ENCODE measurements around the gene STK16. TPM values are rescaled to one million over a fixed set of nuclear protein-coding genes. Genes with fewer than 3 reads are reported as not detected.
A peak's percentile ranks its signal among the peaks of the same experiment; 100 is the strongest.
"Not testable (repeated sequence)": the region's sequence is repeated elsewhere in the genome, so short reads cannot be mapped to it uniquely, and the experiment has no call there.

Gene STK16
- polyA plus RNA-seq, 3 donors: 38.9 to 40.4 (median 39.9) TPM

GRCh38 chr2:219229305-219230058 is 15.8 kb upstream of the STK16 start, which contains the start of the genes ANKZF1 and ATG9A:
Gene ANKZF1 (plus strand): TSS chr2:219229806. CDS start chr2:219230258, 452 bp downstream.
Gene ATG9A (minus strand): TSS chr2:219229636. CDS start chr2:219228024, 1,612 bp downstream.
- peak; percentile 99 for DNase-seq

DNA sequence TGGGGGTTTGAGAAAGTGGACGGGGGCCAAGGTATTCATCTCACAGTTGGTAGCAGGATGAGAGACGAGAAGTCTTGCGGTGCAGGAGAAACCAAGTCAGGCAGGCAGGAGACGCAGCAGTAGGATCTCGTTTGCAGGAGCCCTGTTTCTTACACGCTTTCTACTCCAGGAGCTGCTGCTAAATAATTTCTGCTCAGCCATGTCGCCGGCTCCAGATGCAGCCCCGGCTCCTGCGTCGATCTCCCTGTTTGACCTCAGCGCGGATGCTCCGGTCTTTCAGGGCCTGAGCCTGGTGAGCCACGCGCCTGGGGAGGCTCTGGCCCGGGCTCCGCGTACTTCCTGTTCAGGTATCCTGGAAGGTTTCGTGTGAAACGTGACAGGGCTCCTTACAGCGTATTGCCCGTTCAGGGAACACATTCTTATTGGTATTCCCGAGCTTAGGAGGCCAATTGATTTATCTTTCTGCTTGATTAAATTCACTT is 15.2 kb upstream of the STK16 start:
- no peak for DNase-seq

DNA sequence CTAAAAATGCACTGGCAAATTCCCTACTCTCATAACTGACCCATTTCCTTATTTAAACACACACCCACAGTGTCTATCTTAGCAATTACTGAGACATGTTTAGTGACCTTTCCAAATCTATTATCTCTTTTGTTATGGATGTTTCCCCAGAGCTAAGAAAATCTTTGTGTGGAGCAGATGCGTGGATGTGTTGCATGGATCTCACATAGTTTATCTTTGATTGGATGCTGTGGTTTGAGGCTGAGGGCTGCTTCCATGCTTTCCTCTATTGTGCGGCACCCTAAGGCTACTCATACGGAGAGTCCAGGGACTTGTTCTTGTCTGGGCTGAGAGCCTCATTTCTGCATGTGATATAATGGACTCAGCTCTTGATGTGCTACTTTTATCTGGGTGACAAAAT is 10.9 kb upstream of the STK16 start:
- no peak for DNase-seq

DNA sequence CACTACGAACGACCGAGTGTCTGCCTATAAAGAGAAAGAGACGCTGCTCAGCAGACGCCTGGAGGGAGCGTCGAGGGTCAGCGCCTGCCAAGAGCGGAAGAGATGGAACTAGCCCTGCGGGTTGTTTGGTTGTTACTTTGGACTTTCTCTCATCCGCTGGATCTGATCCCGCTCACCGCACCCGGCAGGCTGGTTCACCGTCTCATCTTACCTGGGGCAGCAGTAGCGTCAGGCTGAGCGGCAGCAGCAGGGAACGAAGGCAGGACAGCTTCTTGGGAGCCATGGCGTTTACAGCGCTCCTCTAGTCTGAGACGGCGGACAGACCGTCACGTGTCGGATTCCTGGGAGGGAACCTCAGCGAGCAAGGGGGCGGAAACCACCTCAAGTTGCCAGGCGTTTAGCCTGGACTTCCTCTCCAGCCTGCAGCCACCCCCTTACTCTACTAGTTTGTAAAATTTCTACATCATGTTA is 2.0 kb upstream of the STK16 start:
- no peak for DNase-seq

DNA sequence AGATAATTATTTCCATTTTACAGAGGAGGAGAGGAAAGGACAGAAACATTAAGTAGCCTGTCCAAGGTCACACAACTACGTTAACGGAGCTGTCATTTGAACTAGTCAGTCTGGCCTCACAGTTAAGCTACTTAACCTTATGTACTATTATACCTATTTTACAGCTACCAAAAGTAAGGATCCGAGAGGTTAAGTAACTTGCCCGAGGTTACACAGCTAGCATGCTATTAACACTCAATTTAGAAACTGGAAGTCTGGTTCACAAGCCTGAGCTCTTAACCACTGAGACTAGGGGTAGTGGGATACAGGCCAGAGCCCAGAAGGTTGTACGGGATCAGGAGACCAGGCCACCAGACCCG is 511 bp upstream of the STK16 start:
- no peak for DNase-seq

DNA sequence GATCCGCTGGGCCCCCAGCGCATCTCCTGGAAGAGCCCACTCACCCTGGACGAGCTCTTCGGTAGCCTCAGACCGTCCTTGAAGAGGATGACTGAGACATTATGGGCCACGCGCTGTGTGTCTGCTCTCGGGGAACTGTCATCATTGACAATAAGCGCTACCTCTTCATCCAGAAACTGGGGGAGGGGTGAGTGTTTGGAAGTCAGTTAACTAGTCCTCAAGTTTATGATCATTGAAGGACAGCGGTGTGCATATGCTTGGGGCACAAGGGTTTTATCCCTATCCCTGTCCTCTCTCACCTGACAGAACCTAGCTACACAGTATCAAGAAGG is 586 bp downstream of the STK16 start:
- DNase-seq: no peak

GRCh38 chr2:219246559-219246958 is 1.3 kb downstream of the STK16 start:
- DNase-seq: no peak

- DNase-seq: no peak
These were observed 2.7 kb downstream of the STK16 start for GRCh38 chr2:219247678-219248642.

DNA sequence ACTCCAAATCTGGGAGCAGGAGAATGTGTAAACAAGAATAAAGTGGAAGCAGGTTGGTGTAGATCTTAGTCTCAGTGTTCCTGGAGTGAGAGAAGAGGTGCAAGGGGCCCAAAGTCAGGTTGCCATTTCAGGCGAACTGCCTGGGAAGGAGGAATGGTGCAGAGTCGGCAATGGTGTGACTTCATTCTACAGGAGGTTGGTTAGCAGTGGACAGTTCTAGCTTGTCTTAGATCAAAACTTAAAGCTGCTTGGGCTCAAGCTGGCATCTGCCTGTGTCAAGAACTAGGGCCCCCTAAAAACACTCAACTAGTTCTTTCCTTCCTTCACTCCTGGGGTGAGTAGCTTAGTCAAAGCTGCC is 3.5 kb downstream of the STK16 start:
- DNase-seq: no peak

- DNase-seq: peak; percentile 69
These were observed 4.1 kb downstream of the STK16 start for GRCh38 chr2:219249203-219249980.

- DNase-seq: no peak
These were observed 4.9 kb downstream of the STK16 start for GRCh38 chr2:219250049-219250781.

GRCh38 chr2:219251656-219252055 is 6.4 kb downstream of the STK16 start:
- no peak for DNase-seq

DNA sequence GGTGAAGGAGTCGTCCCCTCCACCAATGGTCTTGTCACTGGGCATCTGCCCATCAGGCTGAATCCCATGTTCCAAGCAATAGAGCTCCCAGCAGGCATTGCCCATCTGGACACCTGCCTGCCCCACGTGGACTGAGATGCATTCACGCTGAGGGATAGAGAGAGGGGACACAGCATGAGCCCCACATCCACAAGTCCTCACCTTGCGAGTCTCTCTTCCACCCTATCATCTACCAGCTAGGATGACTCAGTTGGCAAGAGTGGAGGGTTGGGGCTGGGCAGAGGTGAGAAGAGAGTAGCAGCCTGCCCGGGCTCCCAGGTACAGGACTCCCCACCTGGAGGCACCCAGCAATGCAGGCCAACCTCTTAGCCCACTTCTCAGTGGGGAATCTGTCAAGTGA is 6.8 kb downstream of the STK16 start:
- DNase-seq: no peak

DNA sequence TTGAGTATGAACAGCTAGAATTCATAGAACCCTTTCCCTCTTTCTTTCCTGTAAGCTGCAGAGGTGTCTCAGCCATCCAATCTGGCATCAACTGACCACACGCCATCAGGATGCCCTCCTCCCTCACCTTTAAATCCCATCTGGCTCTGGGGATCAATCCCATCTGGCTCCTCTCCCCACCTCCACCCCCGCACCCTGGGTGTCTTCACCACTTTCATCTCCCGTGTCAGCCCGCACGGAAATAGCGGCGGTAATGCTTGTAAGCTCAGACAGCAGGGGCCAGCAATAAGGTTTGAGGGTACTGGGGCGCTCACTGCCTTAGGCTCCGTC is 7.3 kb downstream of the STK16 start:
- no peak for DNase-seq

DNA sequence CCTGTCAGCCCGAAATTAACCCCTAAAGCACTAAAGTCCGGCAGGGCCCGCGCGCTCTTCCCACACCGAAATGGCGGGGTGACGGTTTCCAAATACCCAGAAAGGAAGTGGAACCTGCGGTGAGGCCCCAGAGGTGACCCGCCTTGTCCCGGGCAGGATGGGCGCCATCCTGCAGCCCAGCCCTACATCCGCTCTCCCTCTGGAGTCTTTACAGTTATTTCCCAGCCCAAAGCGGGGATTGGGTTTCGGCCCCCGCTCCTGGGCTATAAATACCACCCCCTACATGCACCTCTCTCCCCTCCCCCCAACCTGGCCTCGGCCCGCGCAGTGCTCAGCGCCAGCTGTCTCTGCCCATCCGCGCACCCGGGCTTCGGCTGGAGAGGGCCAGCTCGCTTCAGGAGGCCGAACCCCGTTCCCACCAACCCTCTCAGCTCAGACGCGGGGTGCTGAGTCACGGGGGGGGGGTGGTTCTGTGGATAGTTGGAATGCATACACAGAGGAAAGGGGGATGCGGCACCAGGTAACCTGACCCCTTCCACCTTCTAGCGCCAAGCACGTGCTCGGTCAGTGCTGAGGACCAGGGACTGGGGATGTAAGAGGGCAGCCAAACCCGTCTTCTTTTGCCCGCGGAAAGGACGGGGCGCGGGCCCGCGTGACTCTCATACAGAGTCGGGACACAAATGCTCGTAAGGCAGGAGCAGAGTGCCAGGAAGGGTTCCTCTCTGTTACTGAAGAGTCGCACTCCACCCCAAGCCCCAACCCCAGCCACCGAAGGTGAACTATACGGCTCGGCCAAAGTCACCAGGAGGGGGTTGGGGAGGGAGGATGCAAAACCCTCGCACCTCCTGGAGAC is 7.8 kb downstream of the STK16 start, which contains the start of gene TUBA4B:
Gene TUBA4B, plus strand, starts transcription at position 344 of the 853 bp plus-strand sequence. Its CDS starts 165 bp downstream, at position 509.
- DNase-seq: no peak

- DNase-seq: no peak
These were observed 8.7 kb downstream of the STK16 start, which contains the start of gene TUBA4A for GRCh38 chr2:219253753-219254589. Gene TUBA4A (minus strand): TSS chr2:219253918. CDS start chr2:219253858, 60 bp downstream.

DNA sequence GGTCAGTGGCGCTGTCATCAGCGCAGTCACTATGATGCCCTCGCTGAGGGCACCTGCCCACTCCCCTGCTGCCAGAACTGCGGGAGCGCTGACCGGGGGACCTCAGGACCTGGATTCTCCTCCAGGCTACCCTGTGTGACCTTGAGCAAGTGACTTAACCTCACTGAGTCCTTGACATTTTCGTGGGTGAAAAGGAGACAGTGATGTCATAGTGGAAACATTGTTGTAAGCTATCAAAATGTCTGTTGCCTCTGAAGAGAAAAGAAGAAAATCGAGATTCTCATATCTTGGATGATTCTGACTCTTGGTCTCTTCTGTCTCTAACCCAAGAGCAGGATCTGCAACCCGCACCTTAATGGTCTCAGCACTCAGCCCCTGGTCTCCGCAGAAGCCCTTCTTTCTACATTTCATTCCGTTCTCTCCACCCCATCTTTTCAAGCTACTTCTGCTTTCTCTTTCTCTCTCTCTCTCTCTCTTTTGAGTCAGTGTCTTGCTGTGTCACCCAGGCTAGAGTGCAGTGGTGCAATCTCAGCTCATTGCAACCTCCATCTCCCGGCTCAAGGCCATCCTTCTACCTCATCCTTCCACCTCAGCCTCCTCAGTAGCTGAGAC is 9.4 kb downstream of the STK16 start:
- DNase-seq: no peak

- DNase-seq: not testable (repeated sequence)
These were observed 13.7 kb downstream of the STK16 start for GRCh38 chr2:219258942-219259341.
